NB4 (cell line): Measurements from ENCODE around the gene TMEM132C.

Experiments
- CTCF ChIP-seq: IDR thresholded peaks from one replicate; pipeline ENCODE4 v1.5.1; 2012; ENCODE audit warnings: low read depth, low read length
- MAX ChIP-seq: IDR thresholded peaks from 2 replicates; pipeline ENCODE4 v1.6.1; 2011; ENCODE audit warnings: low read depth, low read length
- MYC ChIP-seq: IDR thresholded peaks from 2 replicates; pipeline ENCODE4 v1.6.1; 2011; ENCODE audit warnings: low read depth, low read length
- POLR2A ChIP-seq: IDR thresholded peaks from 2 replicates; pipeline ENCODE4 v1.6.1; 2011; ENCODE audit warnings: mild to moderate bottlenecking; ENCODE audit not compliant: insufficient read length; ENCODE audit errors: extremely low read depth

GRCh38 chr12:128424931-128425431, 158.0 kb downstream of the TMEM132C start:
- TF ChIP-seq CTCF (no peak), POLR2A (no peak), MAX (no peak), MYC (no peak)
